ENCODE measurements around the gene FBN1.

DNA sequence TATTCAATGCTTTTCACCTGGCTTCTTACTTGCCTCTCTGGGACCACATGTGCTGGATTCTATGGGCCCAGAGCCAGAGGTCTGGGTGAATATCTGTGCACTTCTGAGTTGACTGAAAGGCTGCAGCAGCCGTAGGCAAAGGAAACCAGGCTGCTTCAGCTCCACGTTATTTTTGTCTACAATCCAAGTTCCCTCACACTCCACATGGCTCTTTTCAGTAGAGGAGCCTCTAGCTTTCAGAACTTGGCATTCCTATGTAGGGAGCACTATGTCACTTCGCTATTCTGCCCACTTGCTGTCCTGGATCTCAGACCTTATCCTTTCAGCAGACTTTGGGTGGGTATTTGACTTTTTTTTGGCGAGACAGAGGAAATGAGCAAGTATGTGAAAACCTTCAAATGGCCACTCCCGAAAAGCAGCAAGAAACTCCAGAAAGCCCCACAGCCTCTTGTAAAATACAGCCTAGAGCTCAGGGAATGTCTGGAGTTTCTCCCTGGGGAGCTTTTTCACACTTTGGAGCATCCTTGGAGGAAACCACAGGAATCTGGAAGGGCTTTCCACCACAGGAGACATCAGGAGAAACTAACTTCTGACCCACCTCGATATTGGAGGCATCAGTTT is 233.4 kb downstream of the FBN1 start:
- TF ChIP-seq, protein P1, sequence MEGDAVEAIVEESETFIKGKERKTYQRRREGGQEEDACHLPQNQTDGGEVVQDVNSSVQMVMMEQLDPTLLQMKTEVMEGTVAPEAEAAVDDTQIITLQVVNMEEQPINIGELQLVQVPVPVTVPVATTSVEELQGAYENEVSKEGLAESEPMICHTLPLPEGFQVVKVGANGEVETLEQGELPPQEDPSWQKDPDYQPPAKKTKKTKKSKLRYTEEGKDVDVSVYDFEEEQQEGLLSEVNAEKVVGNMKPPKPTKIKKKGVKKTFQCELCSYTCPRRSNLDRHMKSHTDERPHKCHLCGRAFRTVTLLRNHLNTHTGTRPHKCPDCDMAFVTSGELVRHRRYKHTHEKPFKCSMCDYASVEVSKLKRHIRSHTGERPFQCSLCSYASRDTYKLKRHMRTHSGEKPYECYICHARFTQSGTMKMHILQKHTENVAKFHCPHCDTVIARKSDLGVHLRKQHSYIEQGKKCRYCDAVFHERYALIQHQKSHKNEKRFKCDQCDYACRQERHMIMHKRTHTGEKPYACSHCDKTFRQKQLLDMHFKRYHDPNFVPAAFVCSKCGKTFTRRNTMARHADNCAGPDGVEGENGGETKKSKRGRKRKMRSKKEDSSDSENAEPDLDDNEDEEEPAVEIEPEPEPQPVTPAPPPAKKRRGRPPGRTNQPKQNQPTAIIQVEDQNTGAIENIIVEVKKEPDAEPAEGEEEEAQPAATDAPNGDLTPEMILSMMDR (IDR thresholded peaks at IDR 0.05) = no peak
- no peak for TF ChIP-seq POLR2A (IDR thresholded peaks at IDR 0.05)

Data from thyroid gland (tissue), 4 donors.